PC-9 (cell line): ENCODE data around the gene INSYN2B.

Experiments used
- EZH2 ChIP-seq: fragments of 200-600 bp; sonication (generic); IDR thresholded peaks from 2 replicates; pipeline ENCODE4 v1.8.0; 2017; ENCODE audit warnings: antibody characterized with exemption, low read depth
- TF ChIP-seq, protein P1 (sequence below): fragments of 200-600 bp; sonication (generic); conservative IDR thresholded peaks from 2 replicates; pipeline ENCODE4 v1.6.1; 2017; ENCODE audit warnings: mixed run types, antibody characterized with exemption, mild to moderate bottlenecking, moderate library complexity

- no peak for TF ChIP-seq EZH2
- TF ChIP-seq, protein P1, sequence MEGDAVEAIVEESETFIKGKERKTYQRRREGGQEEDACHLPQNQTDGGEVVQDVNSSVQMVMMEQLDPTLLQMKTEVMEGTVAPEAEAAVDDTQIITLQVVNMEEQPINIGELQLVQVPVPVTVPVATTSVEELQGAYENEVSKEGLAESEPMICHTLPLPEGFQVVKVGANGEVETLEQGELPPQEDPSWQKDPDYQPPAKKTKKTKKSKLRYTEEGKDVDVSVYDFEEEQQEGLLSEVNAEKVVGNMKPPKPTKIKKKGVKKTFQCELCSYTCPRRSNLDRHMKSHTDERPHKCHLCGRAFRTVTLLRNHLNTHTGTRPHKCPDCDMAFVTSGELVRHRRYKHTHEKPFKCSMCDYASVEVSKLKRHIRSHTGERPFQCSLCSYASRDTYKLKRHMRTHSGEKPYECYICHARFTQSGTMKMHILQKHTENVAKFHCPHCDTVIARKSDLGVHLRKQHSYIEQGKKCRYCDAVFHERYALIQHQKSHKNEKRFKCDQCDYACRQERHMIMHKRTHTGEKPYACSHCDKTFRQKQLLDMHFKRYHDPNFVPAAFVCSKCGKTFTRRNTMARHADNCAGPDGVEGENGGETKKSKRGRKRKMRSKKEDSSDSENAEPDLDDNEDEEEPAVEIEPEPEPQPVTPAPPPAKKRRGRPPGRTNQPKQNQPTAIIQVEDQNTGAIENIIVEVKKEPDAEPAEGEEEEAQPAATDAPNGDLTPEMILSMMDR: no peak
Measured at GRCh38 chr5:170025853-170026252, 45.6 kb upstream of the INSYN2B start.
